LNCAP (cell line): ENCODE measurements around the gene MAPK9.

Source experiments
- CTCF ChIP-seq: fragments of 450-650 bp; IDR thresholded peaks from 2 replicates; pipeline ENCODE4 v1.5.1; 2017; ENCODE audit warnings: mild to moderate bottlenecking

The MAPK9 gene

GRCh38 chr5:180289966-180290365 lies 1.9 kb downstream of the MAPK9 start:
- TF ChIP-seq CTCF, result no peak

GRCh38 chr5:180289433-180289832 lies 2.5 kb downstream of the MAPK9 start:
- TF ChIP-seq CTCF, result no peak

- TF ChIP-seq CTCF, result no peak
Observed at GRCh38 chr5:180287868-180288267, 4.0 kb downstream of the MAPK9 start.

- no peak for TF ChIP-seq CTCF
Observed at GRCh38 chr5:180287404-180287803, 4.5 kb downstream of the MAPK9 start.

GRCh38 chr5:180284149-180284548 lies 7.7 kb downstream of the MAPK9 start:
- no peak for TF ChIP-seq CTCF

- no peak for TF ChIP-seq CTCF
Observed at GRCh38 chr5:180283026-180283615, 8.8 kb downstream of the MAPK9 start.

- no peak for TF ChIP-seq CTCF
Observed at GRCh38 chr5:180282281-180282680, 9.6 kb downstream of the MAPK9 start.

- no peak for TF ChIP-seq CTCF
Observed at GRCh38 chr5:180281706-180282105, 10.2 kb downstream of the MAPK9 start.
